Neutrophil (primary cell): ENCODE results near the gene MTMR12.
"Not testable (repeated sequence)": the region's sequence is repeated elsewhere in the genome, so short reads cannot be mapped to it uniquely, and the experiment has no call there.

Experiments used
- H3K27ac ChIP-seq: fragments of 200-600 bp; sonication (generic); 2 replicates; pipeline ENCODE4 v1.5.1; 2016; ENCODE audit warnings: mild to moderate bottlenecking, moderate library complexity
- H3K27me3 ChIP-seq: fragments of 200-600 bp; sonication (generic); 2 replicates; pipeline ENCODE4 v1.6.0; 2016; ENCODE audit warnings: mild to moderate bottlenecking
- H3K36me3 ChIP-seq: fragments of 200-600 bp; sonication (generic); 2 replicates; pipeline ENCODE4 v1.5.1; 2017
- H3K4me1 ChIP-seq, 2 experiments: fragments of 200-600 bp in 1 of 2; sonication (generic) in 1 of 2; 1 replicate in 1 of 2; 2 replicates in 1 of 2; pipeline versions ENCODE4 v1.5.1 to v1.6.1; 2013 to 2016; ENCODE audit warnings: low read depth in 1 of 2, low read length in 1 of 2, mild to moderate bottlenecking in 1 of 2, moderate library complexity in 1 of 2; ENCODE audit not compliant: control insufficient read depth in 1 of 2, insufficient read depth in 1 of 2
- H3K4me3 ChIP-seq, 2 experiments: fragments of 200-600 bp in 1 of 2; sonication (generic) in 1 of 2; 1 replicate in 1 of 2; 2 replicates in 1 of 2; pipeline ENCODE4 v1.5.1; 2013 to 2016; ENCODE audit warnings: low read depth in 1 of 2, low read length in 1 of 2, mild to moderate bottlenecking in 1 of 2, moderate library complexity in 1 of 2
- H3K9me3 ChIP-seq: fragments of 200-600 bp; sonication (generic); 2 replicates; pipeline ENCODE4 v1.5.1; 2016
- TF ChIP-seq, protein P1 (sequence below): fragments of 200-600 bp; sonication (generic); IDR thresholded peaks from 2 replicates; pipeline ENCODE4 v1.5.1; 2016; ENCODE audit warnings: antibody characterized with exemption

MTMR12 gene

DNA sequence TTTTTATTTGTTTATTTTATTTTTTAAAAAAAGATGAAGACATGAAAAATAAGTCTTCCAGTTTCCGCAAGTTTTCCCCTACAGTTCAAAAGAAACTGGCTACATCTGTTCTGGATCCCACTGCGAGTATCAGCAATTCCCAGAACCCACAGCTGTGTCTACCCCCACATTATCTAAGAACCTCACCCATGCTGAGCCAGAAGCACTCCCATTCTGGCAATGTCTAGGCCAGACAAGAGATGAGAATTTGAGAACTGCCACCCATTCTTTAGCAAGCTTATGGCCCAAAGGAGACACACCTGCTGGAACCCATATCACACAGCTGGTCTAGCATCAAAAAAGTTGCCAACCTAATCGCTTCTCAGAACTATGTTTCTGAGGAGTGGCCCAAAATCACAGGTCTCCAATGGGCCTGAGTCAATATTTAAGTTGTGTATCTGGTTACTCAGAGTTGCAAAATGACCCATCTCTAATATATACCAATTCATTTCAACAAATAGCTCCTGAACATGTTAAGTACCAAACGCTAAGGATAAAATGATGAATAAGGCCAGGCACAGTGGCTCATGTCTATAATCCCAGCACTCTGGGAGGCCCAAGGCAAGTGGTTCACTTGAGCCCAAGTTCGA lies 27.1 kb downstream of the MTMR12 start:
- Histone ChIP-seq H3K27ac (no peak overlapping the region), H3K36me3 (no peaks in the 10 kb centered on the region), H3K4me1 (no peaks in the 10 kb centered on the region), H3K27me3 (no peaks in the 10 kb centered on the region), H3K4me3 (no peak overlapping the region), H3K9me3 (no peaks in the 10 kb centered on the region)
- TF ChIP-seq, protein P1, sequence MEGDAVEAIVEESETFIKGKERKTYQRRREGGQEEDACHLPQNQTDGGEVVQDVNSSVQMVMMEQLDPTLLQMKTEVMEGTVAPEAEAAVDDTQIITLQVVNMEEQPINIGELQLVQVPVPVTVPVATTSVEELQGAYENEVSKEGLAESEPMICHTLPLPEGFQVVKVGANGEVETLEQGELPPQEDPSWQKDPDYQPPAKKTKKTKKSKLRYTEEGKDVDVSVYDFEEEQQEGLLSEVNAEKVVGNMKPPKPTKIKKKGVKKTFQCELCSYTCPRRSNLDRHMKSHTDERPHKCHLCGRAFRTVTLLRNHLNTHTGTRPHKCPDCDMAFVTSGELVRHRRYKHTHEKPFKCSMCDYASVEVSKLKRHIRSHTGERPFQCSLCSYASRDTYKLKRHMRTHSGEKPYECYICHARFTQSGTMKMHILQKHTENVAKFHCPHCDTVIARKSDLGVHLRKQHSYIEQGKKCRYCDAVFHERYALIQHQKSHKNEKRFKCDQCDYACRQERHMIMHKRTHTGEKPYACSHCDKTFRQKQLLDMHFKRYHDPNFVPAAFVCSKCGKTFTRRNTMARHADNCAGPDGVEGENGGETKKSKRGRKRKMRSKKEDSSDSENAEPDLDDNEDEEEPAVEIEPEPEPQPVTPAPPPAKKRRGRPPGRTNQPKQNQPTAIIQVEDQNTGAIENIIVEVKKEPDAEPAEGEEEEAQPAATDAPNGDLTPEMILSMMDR = no peak

DNA sequence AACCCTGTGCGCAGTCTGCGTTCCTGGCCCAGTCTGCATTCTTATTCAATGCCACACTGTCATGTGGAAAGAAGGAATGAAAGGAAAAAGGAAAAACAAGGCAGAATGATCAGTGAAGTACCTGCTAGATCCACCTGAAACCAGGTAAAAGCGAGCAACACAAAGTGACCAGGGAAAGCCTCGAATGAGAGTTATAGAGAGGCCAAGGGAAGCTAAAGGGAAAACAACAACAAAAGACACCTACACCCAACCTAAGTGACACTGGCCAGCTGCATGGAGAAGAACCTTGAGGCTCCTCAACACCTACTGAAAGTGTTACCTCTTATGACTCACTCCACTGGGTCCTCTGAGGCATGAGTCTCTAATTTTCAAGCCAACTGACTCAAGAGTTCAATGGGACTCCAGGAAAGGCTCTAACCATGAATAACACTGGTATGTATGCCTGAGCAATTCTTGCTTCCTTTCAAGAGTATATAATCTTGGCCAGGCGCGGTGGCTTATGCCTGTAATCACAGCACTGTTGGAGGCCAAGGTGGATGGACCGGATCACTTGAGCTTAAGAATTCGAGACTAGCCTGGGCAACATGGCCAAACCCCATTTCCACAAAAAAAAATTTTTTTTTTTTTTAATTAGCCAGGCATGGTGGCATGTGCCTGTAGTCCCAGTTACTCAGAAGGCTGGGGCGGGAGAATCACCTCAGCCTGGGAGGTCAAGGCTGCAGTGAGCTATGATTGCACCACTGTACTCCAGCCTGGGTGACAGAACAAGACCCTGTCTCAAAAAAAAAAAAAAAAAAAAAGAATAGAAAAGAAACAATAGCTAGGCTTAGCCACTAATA lies 29.0 kb downstream of the MTMR12 start:
- H3K36me3 ChIP-seq = no peaks in the 10 kb centered on the region
- H3K27me3 ChIP-seq = no peaks in the 10 kb centered on the region
- H3K4me1 ChIP-seq = no peaks in the 10 kb centered on the region
- no peak overlapping the region for H3K4me3 ChIP-seq
- TF ChIP-seq, protein P1 = no peak
- no peak overlapping the region for H3K27ac ChIP-seq
- H3K9me3 ChIP-seq = no peaks in the 10 kb centered on the region

DNA sequence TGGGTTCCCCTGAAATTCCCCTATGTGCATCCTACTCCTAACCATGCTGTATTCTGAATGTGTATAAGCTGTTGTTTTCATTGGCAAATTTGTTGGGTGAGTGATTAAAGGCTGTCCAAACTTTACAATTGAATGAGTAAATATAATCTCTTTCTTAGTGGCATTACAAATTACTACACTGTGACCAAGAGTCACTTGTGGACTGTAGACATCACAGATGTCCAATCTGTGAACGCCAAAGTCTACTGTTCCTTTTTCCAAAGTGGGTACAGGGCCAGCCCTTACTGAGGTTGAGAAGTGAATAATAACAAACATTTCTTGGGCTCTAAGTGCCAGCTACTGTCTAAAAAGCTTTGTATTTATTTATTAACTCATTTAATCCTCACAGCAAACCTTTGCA lies 29.7 kb downstream of the MTMR12 start:
- no peak overlapping the region for H3K27ac ChIP-seq
- no peaks in the 10 kb centered on the region for H3K9me3 ChIP-seq
- TF ChIP-seq, protein P1 = no peak
- H3K27me3 ChIP-seq = no peaks in the 10 kb centered on the region
- no peaks in the 10 kb centered on the region for H3K4me1 ChIP-seq
- H3K36me3 ChIP-seq = no peaks in the 10 kb centered on the region
- H3K4me3 ChIP-seq = no peak overlapping the region

DNA sequence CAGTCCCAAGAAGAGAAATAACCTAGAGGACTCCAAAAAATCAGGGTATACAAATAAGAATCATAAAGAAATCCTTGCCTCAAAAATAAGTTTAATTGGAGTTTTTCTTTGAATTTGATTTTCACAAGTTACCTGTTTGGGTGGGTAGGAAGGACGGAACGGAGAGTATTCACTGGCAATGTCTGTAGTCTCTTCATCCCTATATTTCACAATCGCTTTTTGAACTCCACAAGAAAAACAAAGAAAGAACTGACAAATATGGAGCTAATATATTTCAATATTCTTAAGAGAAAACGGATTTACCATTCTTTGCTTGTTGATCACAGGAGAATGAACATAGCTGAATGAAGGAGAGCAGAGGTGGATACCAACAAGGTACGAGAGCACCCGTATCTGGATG lies 30.1 kb downstream of the MTMR12 start:
- Histone ChIP-seq H3K36me3 (no peaks in the 10 kb centered on the region), H3K27ac (no peak overlapping the region), H3K4me1 (no peaks in the 10 kb centered on the region), H3K9me3 (no peaks in the 10 kb centered on the region), H3K27me3 (no peaks in the 10 kb centered on the region), H3K4me3 (no peak overlapping the region)
- TF ChIP-seq, protein P1 = no peak

DNA sequence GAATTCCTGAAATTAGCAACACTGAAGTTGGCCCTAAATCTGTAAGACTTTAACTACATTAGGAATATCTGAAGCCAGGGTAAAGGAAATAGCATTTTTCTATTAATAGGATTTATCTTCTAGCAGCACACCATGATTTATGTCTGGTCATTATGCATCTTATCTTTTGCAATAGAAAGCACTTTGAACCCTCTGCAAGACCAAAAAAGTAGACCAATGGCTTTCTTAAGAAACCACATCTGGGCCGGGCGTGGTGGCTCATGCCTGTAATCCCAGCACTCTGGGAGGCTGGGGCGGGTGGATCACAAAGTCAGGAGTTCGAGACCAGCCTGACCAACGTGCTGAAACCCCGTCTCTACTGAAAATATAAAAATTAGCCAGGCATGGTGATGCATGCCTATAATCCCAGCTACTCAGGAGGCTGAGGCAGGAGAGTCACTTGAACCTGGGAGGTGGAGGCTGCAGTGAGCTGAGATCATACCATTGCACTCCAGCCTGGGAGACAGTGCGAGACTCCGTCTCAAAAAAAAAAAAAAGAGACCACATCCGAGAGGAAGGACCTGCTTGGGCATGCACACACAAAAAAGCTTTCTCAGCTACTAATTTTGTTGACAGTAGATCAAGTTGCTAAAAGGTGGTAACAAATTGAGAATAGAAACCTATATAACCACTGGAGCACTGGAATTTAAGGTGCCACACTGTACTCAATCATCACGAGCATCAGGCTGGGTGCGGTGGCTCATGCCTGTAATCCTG lies 31.2 kb downstream of the MTMR12 start:
- H3K4me3 ChIP-seq, H3K4me1 ChIP-seq, H3K27me3 ChIP-seq, H3K9me3 ChIP-seq, H3K27ac ChIP-seq, H3K36me3 ChIP-seq: not testable (repeated sequence)
